Panc1 (cell line): ENCODE results near the gene CRKL. TPM values are rescaled to one million over a fixed set of nuclear protein-coding genes. Genes with fewer than 3 reads are reported as not detected.

Experiments
- ATAC-seq: fragments of 200-7000 bp; cut with Tn5 transposase; 2 replicates; pipeline ENCODE4 v1.9.1; 2020; ENCODE audit warnings: mild to moderate bottlenecking, moderate library complexity
- BruUV-seq: library from RNA; stranded (reverse); fragments of 400-500 nt; replicated peaks from 2 replicates; lab custom pipeline; 2021; lab: Mats Ljungman, UMichigan
- CTCF ChIA-PET: fragments of 300-600 bp; sonication (Branson Sonifier 250); formaldehyde crosslinking; loops from one replicate; lab custom pipeline; 2022; ENCODE audit warnings: antibody characterized with exemption; lab: Charles Lee
- POLR2A ChIA-PET: fragments of 300-600 bp; sonication (Branson Sonifier 250); formaldehyde crosslinking; loops from one replicate; lab custom pipeline; 2022; ENCODE audit warnings: antibody characterized with exemption; lab: Charles Lee
- DNase-seq: peaks from one replicate; pipeline ENCODE4 v3.0.0-alpha.2; 2010; ENCODE audit warnings: low read depth, low spot score
- H3K27ac ChIP-seq: 2 replicates; pipeline ENCODE4 v1.5.1; 2011; ENCODE audit warnings: mild to moderate bottlenecking, low read length, inconsistent platforms
- H3K27me3 ChIP-seq: fragments of 200-500 bp; sonication (Bioruptor generic); 2 replicates; pipeline ENCODE4 v1.6.0; 2014; ENCODE audit warnings: low read length, inconsistent platforms; ENCODE audit not compliant: control insufficient read depth, insufficient read depth
- H3K36me3 ChIP-seq: fragments of 200-500 bp; sonication (Bioruptor generic); 2 replicates; pipeline ENCODE4 v1.5.1; 2014; ENCODE audit warnings: inconsistent platforms, mild to moderate bottlenecking, low read length, moderate library complexity; ENCODE audit not compliant: control insufficient read depth, insufficient read depth
- H3K4me1 ChIP-seq: 2 replicates; pipeline ENCODE4 v1.5.1; 2011; ENCODE audit warnings: inconsistent platforms, mild to moderate bottlenecking, low read length, moderate library complexity; ENCODE audit not compliant: control insufficient read depth, insufficient read depth
- H3K4me3 ChIP-seq, 2 experiments: 2 replicates each; pipeline ENCODE4 v1.5.1; 2011 to 2012; ENCODE audit warnings: low read depth in 2 of 2, low read length in 2 of 2, mild to moderate bottlenecking in 2 of 2, inconsistent platforms in 1 of 2, moderate library complexity in 1 of 2
- H3K9me3 ChIP-seq: fragments of 200-500 bp; sonication (Bioruptor generic); 2 replicates; pipeline ENCODE4 v1.5.1; 2014; ENCODE audit warnings: low read depth, mild to moderate bottlenecking, inconsistent platforms, low read length, moderate library complexity; ENCODE audit not compliant: control insufficient read depth, insufficient read depth
- POLR2AphosphoS5 ChIP-seq: IDR thresholded peaks from 2 replicates; pipeline ENCODE4 v1.6.1; 2012; ENCODE audit warnings: mild to moderate bottlenecking, low read depth, low read length, moderate library complexity
- SIN3A ChIP-seq: IDR thresholded peaks from 2 replicates; pipeline ENCODE4 v1.6.1; 2012; ENCODE audit warnings: low read depth, mild to moderate bottlenecking, low read length, moderate library complexity, borderline replicate concordance; ENCODE audit not compliant: insufficient read depth
- TCF7L2 ChIP-seq: IDR thresholded peaks from 2 replicates; pipeline ENCODE4 v1.6.1; 2011; ENCODE audit warnings: mild to moderate bottlenecking, low read depth, low read length, inconsistent platforms
- in situ Hi-C: cut with HindIII; loops from 2 replicates; pipeline ENCODE4 v1.10.0; 2016; ENCODE audit warnings: low sequenced_read_pairs, low pct_unique_long_range_greater_than_20kb
- intact Hi-C: fragments of 100-400 bp; cut with micrococcal nuclease; formaldehyde crosslinking; loops from one replicate; pipeline ENCODE4 v1.10.0; 2022; ENCODE audit not compliant: unreplicated experiment
- total RNA-seq: library from RNA; stranded (reverse); gene quantifications from one replicate; pipeline ENCODE4 v1.2.1, GENCODE V29; 2021; ENCODE audit not compliant: unreplicated experiment
- TF ChIP-seq, protein P1 (sequence below): fragments of 450-650 bp; IDR thresholded peaks from 2 replicates; pipeline ENCODE4 v1.5.1; 2017; ENCODE audit warnings: mild to moderate bottlenecking
- TF ChIP-seq, protein P2 (sequence below), 2 experiments: IDR thresholded peaks; 2 replicates each; pipeline ENCODE4 v1.6.1; 2011 to 2012; ENCODE audit warnings: low read depth in 2 of 2, control low read depth in 1 of 2, low read length in 1 of 2, mild to moderate bottlenecking in 1 of 2, moderate library complexity in 1 of 2; ENCODE audit not compliant: insufficient read depth in 1 of 2

The CRKL gene
- total RNA-seq, 1 experiment from 2014 or later = 59.4 TPM

GRCh38 chr22:20903093-20903492 is 14.1 kb upstream of the CRKL start:
- Histone ChIP-seq H3K9me3 (no peaks in the 10 kb centered on the region), H3K27ac (no peak overlapping the region), H3K4me1 (no peaks in the 10 kb centered on the region), H3K36me3 (no peaks in the 10 kb centered on the region), H3K27me3 (no peaks in the 10 kb centered on the region), H3K4me3 (no peak overlapping the region)
- CTCF ChIA-PET = interaction anchor here (0.7 kb wide), 1 partner anchor 41 kb away, joined by 3 read pairs; no protein-coding TSS in a partner anchor
- DNase-seq (no peak), ATAC-seq (no peak)
- intact Hi-C loops (no loop called here), in situ Hi-C loops (no loop called here)
- TF ChIP-seq POLR2AphosphoS5 (no peak), SIN3A (no peak), TCF7L2 (no peak)
- TF ChIP-seq, protein P1, sequence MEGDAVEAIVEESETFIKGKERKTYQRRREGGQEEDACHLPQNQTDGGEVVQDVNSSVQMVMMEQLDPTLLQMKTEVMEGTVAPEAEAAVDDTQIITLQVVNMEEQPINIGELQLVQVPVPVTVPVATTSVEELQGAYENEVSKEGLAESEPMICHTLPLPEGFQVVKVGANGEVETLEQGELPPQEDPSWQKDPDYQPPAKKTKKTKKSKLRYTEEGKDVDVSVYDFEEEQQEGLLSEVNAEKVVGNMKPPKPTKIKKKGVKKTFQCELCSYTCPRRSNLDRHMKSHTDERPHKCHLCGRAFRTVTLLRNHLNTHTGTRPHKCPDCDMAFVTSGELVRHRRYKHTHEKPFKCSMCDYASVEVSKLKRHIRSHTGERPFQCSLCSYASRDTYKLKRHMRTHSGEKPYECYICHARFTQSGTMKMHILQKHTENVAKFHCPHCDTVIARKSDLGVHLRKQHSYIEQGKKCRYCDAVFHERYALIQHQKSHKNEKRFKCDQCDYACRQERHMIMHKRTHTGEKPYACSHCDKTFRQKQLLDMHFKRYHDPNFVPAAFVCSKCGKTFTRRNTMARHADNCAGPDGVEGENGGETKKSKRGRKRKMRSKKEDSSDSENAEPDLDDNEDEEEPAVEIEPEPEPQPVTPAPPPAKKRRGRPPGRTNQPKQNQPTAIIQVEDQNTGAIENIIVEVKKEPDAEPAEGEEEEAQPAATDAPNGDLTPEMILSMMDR = no peak
- TF ChIP-seq, protein P2, sequence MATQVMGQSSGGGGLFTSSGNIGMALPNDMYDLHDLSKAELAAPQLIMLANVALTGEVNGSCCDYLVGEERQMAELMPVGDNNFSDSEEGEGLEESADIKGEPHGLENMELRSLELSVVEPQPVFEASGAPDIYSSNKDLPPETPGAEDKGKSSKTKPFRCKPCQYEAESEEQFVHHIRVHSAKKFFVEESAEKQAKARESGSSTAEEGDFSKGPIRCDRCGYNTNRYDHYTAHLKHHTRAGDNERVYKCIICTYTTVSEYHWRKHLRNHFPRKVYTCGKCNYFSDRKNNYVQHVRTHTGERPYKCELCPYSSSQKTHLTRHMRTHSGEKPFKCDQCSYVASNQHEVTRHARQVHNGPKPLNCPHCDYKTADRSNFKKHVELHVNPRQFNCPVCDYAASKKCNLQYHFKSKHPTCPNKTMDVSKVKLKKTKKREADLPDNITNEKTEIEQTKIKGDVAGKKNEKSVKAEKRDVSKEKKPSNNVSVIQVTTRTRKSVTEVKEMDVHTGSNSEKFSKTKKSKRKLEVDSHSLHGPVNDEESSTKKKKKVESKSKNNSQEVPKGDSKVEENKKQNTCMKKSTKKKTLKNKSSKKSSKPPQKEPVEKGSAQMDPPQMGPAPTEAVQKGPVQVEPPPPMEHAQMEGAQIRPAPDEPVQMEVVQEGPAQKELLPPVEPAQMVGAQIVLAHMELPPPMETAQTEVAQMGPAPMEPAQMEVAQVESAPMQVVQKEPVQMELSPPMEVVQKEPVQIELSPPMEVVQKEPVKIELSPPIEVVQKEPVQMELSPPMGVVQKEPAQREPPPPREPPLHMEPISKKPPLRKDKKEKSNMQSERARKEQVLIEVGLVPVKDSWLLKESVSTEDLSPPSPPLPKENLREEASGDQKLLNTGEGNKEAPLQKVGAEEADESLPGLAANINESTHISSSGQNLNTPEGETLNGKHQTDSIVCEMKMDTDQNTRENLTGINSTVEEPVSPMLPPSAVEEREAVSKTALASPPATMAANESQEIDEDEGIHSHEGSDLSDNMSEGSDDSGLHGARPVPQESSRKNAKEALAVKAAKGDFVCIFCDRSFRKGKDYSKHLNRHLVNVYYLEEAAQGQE (IDR thresholded peaks at IDR 0.05; ENCODE audit: insufficient read depth in 1 of 2, low read depth in 2 of 2, low read length in 1 of 2) = no peak
- no TSS peak for BruUV-seq
- POLR2A ChIA-PET = no interaction called here

GRCh38 chr22:20904008-20904979 is 12.9 kb upstream of the CRKL start:
- no peak overlapping the region for H3K4me3 ChIP-seq

More at GRCh38 chr22:20904008-20904979, 12.9 kb upstream of the CRKL start:
- DNase-seq (peak; percentile 83), ATAC-seq (no peak)
- Histone ChIP-seq H3K27me3 (no peaks in the 10 kb centered on the region), H3K4me1 (no peaks in the 10 kb centered on the region), H3K27ac (no peak overlapping the region), H3K9me3 (no peaks in the 10 kb centered on the region), H3K36me3 (no peaks in the 10 kb centered on the region)
- BruUV-seq = no TSS peak
- in situ Hi-C loops (no loop called here), intact Hi-C loops (no loop called here)
- ChIA-PET CTCF (interaction anchor here (0.7 kb wide), 1 partner anchor 18 kb away, joined by 7 read pairs; no protein-coding TSS in a partner anchor), POLR2A (no interaction called here)
- TF ChIP-seq POLR2AphosphoS5 = no peak
- TF ChIP-seq, protein P2 (IDR thresholded peaks at IDR 0.05; ENCODE audit: insufficient read depth in 1 of 2, low read depth in 2 of 2, low read length in 1 of 2) = no peak
